HG03175 (cell line): ENCODE results near the gene BCL2L12.

Experiments used
- ATAC-seq: cut with Tn5 transposase; IDR thresholded peaks from one replicate; pipeline ENCODE4 v1.9.1; 2021; ENCODE audit warnings: mild to moderate bottlenecking, moderate library complexity; ENCODE audit not compliant: unreplicated experiment

The BCL2L12 gene

DNA sequence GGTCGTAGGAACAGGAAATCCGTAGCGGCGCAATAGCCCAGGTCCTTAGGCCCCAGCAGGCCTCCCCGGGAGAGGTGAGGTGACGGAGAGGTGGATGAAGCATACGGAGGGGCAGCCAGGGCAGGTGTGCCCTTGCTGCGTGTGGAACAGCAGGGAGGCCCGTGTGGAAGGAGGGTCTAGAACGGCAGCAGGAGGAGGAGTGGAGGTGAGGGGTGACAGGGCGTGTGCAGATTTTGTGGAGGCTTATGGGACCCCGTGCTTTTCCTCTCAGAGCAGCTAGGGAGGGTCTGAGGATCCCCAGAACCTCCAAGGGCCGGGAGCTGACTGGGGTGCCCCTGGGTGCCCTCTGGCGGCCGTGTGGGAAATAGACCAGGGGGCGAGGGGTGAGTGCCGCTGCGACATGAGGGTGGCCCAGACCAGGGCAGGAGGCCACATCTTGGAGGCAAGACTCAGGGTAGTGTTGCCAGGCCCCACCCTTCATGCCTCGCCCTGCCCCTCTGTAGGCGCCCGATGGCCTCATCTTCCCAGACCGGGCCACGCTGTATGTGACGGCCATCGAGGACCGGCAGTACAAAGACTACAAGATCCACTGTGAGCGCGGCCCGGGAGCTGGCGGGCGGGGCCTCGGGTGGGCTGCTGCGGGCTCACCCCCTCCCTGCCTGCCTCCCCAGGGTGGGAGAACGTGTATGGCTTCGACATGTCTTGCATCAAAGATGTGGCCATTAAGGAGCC, 18.7 kb downstream of the BCL2L12 start:
- no peak for ATAC-seq

DNA sequence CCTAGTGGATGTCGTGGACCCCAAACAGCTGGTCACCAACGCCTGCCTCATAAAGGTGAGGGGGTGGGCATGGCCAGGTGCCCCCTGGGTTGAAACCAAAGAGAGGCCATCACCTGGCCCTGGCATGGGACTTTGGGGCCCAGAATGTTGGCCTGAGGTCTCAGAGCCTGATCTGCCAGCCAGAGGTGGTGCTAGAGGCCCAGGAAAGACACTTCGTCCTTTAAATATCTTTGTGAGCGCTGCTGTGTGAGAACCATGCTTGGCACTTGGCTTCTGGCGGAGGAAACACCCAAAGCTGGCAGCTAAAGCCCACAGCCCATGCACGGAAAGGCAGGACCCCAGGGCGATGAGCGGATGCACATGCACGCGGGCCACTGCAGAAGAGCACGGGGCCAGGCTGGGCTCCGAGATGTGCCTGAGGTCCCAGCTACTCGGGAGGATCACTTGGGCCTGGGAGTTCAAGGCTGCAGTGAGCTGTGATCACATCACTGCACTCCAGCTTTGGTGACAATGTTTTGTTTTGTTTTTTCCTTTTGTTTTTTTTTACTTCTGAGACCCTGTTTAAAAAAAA, 19.3 kb downstream of the BCL2L12 start:
- ATAC-seq: no peak

DNA sequence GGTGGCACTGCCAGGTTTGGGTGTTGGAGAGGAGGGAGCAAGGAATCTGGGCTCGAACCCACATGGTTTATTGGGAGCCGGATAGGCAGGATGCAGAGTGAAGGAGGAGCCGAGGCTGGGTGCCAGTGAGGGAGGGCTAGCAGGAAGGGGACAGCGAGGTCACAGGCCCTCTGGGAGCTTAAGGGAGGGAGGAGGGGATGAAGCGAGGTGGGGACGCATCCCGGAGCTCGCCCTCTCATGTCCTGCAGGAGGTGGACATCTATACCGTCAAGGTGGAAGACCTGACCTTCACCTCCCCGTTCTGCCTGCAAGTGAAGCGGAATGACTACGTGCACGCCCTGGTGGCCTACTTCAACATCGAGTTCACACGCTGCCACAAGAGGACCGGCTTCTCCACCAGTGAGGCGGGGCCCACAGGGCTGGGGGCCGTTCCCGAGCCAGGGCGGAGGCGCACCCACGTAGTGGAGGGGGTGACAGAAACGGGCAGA, 20.2 kb downstream of the BCL2L12 start:
- no peak for ATAC-seq

DNA sequence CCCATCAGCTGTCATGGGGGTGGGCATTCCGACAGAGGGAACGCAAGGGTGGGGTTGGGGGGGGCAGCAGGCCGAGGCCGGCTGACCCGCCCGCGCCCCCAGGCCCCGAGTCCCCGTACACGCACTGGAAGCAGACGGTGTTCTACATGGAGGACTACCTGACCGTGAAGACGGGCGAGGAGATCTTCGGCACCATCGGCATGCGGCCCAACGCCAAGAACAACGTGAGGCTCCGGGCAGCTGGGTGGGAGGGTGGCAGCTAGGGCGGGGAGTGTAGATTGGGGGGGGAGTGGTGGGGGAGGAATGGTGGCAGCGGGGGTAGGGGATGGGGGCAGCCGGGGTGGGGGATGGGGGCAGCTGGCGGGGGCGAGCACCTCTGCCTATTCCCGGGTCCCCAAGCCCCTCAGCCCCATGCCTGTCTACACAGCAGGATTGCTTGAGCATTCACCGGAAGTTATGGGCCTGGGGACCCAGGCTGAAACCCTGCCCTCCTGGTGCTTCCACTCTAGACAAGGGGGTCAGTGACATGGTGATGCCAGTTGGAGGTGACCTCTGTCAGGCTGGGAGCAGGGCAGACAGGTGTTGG, 20.9 kb downstream of the BCL2L12 start:
- no peak for ATAC-seq

DNA sequence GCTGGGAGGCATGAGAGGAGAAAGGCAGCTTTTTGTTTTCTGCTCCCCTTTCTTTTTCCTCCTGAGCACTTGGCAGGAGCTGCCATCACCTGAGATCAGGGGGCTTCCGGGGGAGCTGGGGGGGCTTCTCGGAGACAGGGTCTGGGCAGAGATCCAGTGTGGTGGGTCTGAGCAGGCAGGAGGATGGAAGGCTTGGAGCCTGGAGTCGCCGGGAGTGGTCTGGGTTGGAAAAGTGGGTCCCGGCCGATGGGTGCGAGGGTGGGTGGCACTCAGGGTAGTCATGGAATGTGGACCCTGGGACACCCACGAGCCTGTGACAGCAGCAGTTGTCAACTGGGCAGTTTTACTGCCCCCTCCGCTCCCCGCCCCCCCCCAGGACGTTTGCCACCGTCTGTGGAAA, 21.4 kb downstream of the BCL2L12 start:
- no peak for ATAC-seq

DNA sequence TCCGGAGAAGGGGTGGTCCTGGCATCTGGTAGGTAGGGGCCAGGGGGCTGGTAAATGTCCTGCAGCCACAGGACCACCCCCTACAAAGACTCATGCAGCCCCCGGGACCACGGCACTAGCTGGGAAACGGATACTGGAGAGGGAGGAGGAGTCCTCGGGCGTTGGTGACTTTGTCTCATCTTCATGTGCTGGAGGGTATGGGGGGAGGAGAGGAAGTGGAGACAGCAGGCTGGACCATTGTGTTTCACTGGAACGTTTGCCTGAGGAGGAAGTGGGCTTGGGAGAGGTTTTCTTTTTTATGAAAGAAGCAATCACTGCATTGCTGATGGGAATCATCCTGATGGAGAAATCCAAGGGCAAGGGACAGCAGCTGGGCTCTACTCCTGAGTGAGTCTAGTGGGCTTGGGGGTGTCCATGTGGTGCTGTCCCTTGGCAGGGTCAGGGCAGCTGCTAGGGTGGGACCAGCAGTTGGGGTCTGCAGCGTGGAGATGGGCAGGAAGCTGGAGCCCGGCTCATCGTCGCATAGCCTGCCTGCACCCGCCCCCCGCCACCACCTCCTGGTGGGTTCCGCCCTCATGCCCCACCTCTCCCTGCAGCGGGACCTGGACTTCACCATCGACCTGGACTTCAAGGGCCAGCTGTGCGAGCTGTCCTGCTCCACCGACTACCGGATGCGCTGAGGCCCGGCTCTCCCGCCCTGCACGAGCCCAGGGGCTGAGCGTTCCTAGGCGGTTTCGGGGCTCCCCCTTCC, 22.0 kb downstream of the BCL2L12 start:
- no peak for ATAC-seq

DNA sequence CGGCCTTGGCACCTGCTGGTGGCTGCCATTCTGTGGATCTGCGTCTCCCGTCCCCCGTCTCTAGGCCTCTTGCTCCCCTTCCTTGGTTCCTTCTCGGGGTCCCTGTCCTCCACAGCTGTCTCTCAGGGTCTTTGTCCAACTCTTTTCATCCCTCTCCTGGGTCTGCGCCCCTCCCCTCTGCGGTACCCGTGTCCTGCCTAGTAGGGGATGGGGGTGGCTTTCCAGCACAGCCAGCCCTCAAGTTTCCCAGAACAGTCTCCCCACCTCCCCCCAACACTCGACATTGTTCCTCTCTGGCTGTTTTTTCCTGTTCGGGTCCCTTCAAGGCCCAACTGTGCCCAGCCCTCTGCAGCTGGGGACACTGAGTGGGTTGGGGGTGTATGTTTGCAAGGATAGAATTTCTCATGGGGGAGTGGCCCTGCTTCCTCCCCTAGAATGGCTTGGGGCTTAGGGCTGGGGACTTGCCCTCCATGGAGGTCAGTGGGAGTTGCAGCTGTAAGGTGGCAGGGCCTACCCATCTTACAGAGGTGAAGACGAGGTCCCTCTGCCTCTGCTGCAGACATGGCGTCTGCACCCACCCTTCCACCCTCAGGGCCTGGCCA, 22.9 kb downstream of the BCL2L12 start:
- no peak for ATAC-seq

DNA sequence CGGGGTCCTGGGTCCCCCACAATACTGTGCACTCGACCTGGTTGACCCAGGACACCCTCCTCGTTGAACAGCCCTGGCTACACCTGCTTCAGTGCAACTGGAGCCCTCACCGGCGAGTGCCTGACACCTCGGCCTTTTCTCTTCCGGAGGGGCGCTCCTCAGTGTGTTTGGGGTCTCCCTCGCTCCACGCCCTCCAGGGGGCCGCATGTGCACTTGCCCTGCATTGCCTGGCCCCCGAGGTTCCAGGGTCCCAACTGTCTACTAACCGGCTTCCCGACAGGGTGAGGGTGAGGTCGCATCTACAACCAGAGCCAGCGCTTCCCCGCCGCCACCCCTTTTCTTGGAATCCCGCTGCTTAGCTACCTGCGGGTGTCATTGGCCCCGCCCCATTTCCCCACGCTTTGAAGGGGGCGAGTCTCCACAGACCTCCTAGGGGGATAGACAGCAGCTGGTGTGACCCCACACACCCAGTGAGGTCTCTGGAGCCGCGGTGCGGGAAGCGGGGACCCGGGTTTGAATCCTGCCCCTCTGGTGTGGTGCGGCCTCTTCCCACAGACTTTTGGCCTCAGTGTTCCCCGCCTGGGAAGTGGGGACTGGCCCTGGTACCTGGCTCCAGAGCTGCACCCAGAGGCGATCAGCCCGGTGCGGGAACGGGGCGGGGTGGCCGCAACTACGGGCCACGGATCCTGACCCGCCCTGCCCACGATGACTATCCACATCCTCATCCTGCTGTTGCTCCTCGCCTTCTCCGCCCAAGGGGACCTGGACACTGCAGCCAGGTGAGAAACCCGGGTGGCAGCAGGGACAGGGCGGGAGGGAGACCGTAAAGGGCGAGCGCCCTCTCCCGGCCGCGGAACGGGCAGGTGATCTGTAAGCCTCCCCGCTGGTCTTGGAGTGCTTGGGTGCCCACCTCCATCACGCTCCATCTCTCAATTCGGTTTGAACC, 23.7 kb downstream of the BCL2L12 start, which contains the start of gene ADM5:
Gene ADM5 (plus strand): TSS at position 462 of the 946 bp plus-strand sequence. CDS start 244 bp downstream, at position 706.
- ATAC-seq: no peak

DNA sequence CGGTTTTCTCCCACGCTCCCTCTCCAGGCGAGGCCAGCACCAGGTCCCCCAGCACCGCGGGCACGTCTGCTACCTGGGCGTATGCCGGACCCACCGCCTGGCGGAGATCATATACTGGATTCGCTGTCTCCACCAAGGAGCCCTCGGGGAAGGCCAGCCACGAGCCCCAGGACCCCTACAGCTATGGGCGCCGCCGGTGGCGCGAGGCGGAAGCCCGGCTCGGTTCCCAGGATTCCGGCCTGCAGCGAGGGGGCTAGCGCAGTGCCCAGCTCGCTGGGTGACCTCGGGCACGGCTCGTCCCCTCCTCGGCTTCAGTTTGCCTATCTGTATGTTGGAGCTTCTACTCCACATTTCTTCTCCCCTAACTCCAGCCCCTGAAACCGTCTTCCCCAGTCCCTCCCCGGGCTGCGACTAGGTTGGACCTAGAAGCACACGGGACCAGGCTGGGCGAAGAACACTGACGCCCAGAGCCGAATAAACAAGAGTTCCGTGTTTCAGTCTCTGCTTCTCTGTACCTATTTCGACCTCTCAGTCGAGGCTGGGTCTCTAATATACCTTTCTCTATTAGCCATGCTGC, 24.4 kb downstream of the BCL2L12 start:
- ATAC-seq: no peak

DNA sequence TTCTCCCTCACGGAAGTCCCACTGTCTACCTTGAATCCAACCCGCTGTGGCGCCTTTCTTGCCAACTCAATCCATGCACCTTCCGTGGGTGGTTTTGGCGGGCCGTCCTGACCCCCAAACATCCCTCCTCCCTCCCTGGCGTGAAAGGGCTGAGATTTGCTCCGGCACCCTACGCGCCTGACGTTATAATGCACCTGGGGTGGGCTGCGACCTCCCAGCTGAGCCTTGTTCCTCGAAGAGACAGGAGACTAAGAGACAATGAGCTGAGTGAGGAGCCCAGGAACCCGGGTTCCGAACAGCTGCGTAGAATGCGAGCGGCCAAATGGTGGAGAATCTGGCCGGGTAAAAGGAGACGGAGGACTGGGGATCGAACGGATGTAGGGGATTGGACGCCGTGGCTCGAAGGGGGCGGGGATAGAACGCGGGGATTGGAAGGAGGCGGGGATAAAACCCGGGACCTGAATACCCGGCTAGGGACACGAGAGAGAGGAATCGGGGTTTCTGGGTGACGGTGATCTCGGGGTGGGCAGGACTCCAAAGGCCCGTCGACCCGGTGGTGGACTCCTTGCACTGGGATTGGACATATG, 25.0 kb downstream of the BCL2L12 start, which contains the start of gene CPT1C:
Gene CPT1C (plus strand): TSS at position 461 of the 587 bp plus-strand sequence. CDS start 1,137 bp downstream, outside the sequence.
- no peak for ATAC-seq

DNA sequence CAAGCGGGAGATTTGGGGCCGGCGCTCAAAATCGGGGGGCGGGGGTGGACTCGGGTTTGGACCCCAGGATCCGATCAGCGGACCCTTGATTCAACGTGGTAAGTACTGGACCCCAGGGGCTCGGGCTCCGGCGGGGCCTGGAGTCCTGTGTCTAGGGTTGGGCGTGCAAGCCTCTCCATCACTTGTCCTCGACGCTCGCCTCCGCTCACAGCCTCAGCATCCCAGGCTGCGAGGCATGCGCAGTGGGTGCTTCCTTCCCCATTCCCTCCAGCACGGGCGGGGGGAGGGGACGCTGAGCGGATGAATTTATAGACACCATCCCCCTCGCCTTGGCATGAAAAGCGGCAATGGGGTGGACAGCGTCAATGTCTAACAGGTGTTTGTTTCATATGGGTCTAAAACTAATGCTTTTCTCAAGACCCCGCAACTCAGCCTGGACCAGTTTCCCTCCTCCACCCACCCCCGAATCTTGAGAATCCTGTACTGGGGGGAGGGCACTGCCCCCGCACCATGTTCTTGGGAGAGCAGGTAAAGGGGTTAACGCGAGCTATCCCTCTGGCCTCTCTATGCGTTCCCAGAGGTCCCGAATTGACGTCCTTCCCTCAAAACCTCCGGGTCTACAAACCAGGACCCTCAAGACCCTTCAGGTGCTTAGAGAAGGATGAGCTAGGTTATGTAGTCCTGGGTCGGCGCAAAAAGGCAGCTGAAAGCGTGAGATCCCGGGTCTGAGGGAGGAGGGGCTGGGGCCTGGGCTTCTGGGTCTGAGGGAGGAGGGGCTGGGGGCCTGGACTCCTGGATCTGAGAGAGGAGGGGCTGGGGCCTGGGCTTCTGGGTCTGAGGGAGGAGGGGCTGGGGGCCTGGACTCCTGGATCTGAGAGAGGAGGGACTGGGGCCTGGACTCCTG, 25.8 kb downstream of the BCL2L12 start:
- ATAC-seq: no peak

DNA sequence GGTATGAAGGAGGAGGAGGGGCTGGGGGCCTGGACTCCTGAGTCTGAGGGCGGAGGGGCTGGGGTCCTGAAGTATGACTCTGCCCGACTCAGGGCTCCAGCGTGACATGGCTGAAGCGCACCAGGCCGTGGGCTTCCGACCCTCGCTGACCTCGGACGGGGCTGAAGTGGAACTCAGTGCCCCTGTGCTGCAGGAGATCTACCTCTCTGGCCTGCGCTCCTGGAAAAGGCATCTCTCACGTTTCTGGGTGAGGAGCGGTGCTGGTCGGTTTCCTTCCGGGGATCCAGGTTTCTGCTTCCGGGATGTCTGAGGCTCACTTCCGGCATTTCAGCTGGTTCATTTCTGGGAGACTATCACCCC, 26.4 kb downstream of the BCL2L12 start:
- ATAC-seq: no peak

DNA sequence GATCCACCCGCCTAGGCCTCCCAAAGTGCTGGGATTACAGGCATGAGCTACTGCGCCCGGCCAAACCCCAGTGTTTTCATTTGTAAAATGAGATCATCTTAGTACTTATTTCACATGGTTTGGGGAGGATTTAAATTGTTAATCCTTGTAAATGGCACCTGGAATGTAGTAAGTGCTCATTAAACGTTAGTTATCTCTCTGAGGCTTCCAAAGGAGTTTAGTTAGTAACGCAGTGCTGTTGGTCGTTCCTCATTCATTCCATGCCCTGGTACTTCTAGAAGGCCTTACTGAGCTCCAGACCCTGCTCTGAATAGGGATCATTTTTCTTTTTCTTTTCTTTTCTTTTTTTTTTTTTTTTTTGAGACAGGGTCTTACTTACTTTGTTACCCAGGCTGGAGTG, 30.4 kb downstream of the BCL2L12 start:
- no peak for ATAC-seq

DNA sequence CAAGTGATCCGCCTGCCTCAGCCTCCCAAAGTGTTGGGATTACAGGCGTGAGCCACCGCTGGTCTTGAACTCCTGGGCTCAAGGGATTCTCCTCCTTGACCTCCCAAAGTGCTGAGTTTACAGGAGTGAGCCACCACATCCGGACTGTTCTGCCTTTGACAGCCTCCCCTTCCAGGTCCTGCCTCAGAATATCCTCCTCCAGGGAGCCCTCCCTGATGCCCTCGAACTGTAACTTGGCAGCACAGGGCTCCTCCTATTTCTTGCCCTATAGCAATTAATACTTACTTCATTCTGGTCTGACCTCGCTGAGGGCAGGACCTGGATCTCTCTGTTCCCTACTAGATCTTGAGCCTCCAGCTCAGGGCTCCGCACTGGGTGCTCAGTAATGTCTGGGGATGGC, 31.1 kb downstream of the BCL2L12 start:
- ATAC-seq: no peak

DNA sequence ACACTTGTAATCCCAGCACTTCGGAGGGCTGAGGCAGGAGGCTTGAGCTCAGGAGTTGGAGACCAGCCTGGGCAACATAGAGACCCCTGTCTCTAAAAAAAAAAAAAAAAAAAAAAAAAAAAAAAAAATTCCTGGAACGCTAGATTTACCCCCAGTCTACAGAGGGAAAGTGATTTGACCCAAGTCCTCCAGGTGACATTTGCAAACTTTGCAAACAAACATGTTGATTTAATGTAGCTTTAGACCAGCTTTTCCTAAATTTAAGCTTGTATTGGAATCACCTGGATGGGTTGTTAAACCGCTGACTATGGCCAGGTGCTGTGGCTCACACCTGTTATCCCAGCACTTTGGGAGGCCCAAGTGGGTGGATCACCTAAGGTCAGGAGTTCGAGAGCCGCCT, 33.6 kb downstream of the BCL2L12 start:
- ATAC-seq: no peak

DNA sequence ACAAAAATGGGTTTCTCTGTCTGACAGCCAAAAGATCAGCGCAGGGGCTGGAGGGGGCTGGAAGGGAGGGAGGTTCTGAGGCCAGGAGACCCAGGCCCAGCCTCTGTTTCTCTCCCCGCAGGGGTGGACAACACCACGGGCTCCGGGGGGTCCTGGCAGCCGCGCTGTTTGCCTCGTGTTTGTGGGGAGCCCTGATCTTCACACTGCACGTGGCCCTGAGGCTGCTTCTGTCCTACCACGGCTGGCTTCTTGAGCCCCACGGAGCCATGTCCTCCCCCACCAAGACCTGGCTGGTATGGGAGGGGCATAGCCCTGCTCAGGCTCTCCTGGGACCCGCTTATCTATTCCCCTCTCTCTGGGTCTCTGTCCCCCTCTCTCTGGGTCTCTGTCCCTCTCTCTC, 34.8 kb downstream of the BCL2L12 start:
- ATAC-seq: no peak

DNA sequence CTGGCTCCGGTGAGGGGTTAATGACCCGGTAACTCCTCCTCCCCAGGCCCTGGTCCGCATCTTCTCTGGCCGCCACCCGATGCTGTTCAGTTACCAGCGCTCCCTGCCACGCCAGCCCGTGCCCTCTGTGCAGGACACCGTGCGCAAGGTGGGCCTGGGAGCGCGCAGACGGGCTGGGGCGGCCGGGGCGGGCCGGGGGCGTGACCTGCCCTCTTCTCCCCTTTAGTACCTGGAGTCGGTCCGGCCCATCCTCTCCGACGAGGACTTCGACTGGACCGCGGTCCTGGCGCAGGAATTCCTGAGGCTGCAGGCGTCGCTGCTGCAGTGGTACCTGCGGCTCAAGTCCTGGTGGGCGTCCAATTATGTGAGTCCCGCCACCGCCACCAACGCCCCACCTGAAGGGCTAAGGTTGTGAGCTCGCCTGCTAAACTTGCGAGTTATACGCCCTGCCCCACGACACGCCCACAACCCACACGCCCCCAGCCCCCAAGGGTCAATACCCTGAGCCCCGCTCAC, 35.6 kb downstream of the BCL2L12 start:
- no peak for ATAC-seq
